NB4 (cell line): ENCODE results near the gene TCHP.

ENCODE experiments used
- DNase-seq: peaks from one replicate; pipeline ENCODE4 v3.0.0; 2010; ENCODE audit warnings: low read depth
- H3K4me3 ChIP-seq: one replicate; pipeline ENCODE4 v1.5.1; 2011; ENCODE audit warnings: mild to moderate bottlenecking, low read depth, low read length, moderate library complexity
- CTCF ChIP-seq: IDR thresholded peaks from one replicate; pipeline ENCODE4 v1.5.1; 2012; ENCODE audit warnings: low read depth, low read length
- MAX ChIP-seq: IDR thresholded peaks from 2 replicates; pipeline ENCODE4 v1.6.1; 2011; ENCODE audit warnings: low read depth, low read length
- MYC ChIP-seq: IDR thresholded peaks from 2 replicates; pipeline ENCODE4 v1.6.1; 2011; ENCODE audit warnings: low read depth, low read length
- POLR2A ChIP-seq: IDR thresholded peaks from 2 replicates; pipeline ENCODE4 v1.6.1; 2011; ENCODE audit warnings: mild to moderate bottlenecking; ENCODE audit not compliant: insufficient read length; ENCODE audit errors: extremely low read depth

TCHP gene

GRCh38 chr12:109873653-109874052 is 26.4 kb upstream of the TCHP start:
- DNase-seq = peak; percentile 34
- H3K4me3 ChIP-seq = no peak overlapping the region
- TF ChIP-seq MYC (no peak), CTCF (no peak), MAX (no peak)

GRCh38 chr12:109875572-109876131 is 24.4 kb upstream of the TCHP start:
- DNase-seq = no peak
- no peak overlapping the region for H3K4me3 ChIP-seq
- no peak for TF ChIP-seq CTCF
- no peak for TF ChIP-seq MYC
- TF ChIP-seq MAX = no peak
- TF ChIP-seq POLR2A = no peak

GRCh38 chr12:109876406-109876805 is 23.7 kb upstream of the TCHP start:
- no peak for TF ChIP-seq CTCF
- TF ChIP-seq POLR2A = no peak
- TF ChIP-seq MYC = no peak
- no peak for TF ChIP-seq MAX
- no peak overlapping the region for H3K4me3 ChIP-seq
- DNase-seq = no peak

GRCh38 chr12:109877504-109878246 is 22.4 kb upstream of the TCHP start:
- TF ChIP-seq MYC (no peak), MAX (no peak), CTCF (no peak), POLR2A (no peak)
- H3K4me3 ChIP-seq = no peak overlapping the region
- no peak for DNase-seq

GRCh38 chr12:109878247-109878625 is 21.8 kb upstream of the TCHP start:
- H3K4me3 ChIP-seq = no peak overlapping the region

More at GRCh38 chr12:109878247-109878625, 21.8 kb upstream of the TCHP start:
- no peak for DNase-seq
- TF ChIP-seq MAX (no peak), MYC (no peak), CTCF (no peak), POLR2A (no peak)
